Psoas muscle (tissue), 8 donors: ENCODE measurements around the gene TCERG1L. TPM values are rescaled to one million over a fixed set of nuclear protein-coding genes. Genes with fewer than 3 reads are reported as not detected.

Experiments
- ATAC-seq, 4 donors: fragments of 200-7000 bp; cut with Tn5 transposase; one replicate each; pipeline ENCODE4 v1.9.1; 2020; ENCODE audit warnings: moderate library complexity in 3 of 4, mild to moderate bottlenecking in 2 of 4
- DNase-seq, 2 donors: peaks; one replicate each; pipeline ENCODE4 v3.0.0-alpha.2; 2020
- H3K27ac ChIP-seq: fragments of 200-600 bp; one replicate; pipeline ENCODE4 v1.8.0; 2022
- H3K27me3 ChIP-seq, 3 donors: fragments of 200-600 bp in 1 of 3; one replicate each; pipeline versions ENCODE4 v1.6.1 to v1.8.0; 2013 to 2022; ENCODE audit warnings: low read length in 2 of 3, mild to moderate bottlenecking in 2 of 3, moderate library complexity in 1 of 3; ENCODE audit not compliant: insufficient read depth in 3 of 3
- H3K36me3 ChIP-seq, 2 donors: fragments of 200-600 bp in 1 of 2; one replicate each; pipeline versions ENCODE4 v1.6.1 to v1.8.0; 2013 to 2022; ENCODE audit warnings: low read depth in 1 of 2, mild to moderate bottlenecking in 1 of 2, moderate library complexity in 1 of 2; ENCODE audit not compliant: insufficient read depth in 1 of 2
- H3K4me1 ChIP-seq: fragments of 200-600 bp; one replicate; pipeline ENCODE4 v1.8.0; 2022
- H3K4me3 ChIP-seq: fragments of 200-600 bp; one replicate; pipeline ENCODE4 v1.8.0; 2022; ENCODE audit warnings: mild to moderate bottlenecking
- H3K9me3 ChIP-seq: fragments of 200-600 bp; one replicate; pipeline ENCODE4 v1.8.0; 2022
- WGBS, 3 donors: extraction: QIAGEN DNeasy Blood & Tissue Kit; methylation state at CpG; one replicate each; pipeline versions ENCODE4 v1.1.6 to v1.1.7; 2013; 5-methylcytosine and 5-hydroxymethylcytosine counted together
- intact Hi-C, 2 donors: fragments of 100-400 bp; cut with DNase I; formaldehyde crosslinking; loops; one replicate each; pipeline versions ENCODE4 v1.11.0 to v1.14.2; 2022
- polyA plus RNA-seq, 3 donors: library from polyadenylated mRNA; stranded (reverse); fragments of 200-250 nt; gene quantifications; one replicate each; pipeline ENCODE4 v1.2.3, GENCODE V29; 2013
- total RNA-seq, 4 donors: library from RNA; stranded (reverse); fragmentation: NEBNext Ultra II Directional in 2 of 4; extraction: Animal tissue kit (Norgen Biotek cat#: 25700) in 2 of 4; gene quantifications; one replicate each; pipeline versions ENCODE4 v1.2.1 to v1.2.4, GENCODE V29; 2021 to 2023
- TF ChIP-seq, protein P1 (sequence below): fragments of 200-600 bp; IDR thresholded peaks from one replicate; pipeline ENCODE4 v1.8.0; 2022; ENCODE audit warnings: antibody characterized with exemption
- donor health status: healthy with polysubstance abuse.
- donor health status: DM: no; HTN: no; CAD: no; lungs with moderate emphysema.
- donor health status: Bipolar disorder and iron deficiency.
- donor health status: healthy.
- donor health status: DM: yes; HTN: yes; CAD: no.
- donor health status: DM: no; HTN: no; CAD: no.
- donor health status: DM: no; HTN: no; CAD: no.
- donor health status: DM: yes; HTN: yes; CAD: no.

The TCERG1L gene
- total and polyA plus RNA-seq, 7 donors: 0.01 TPM; not detected in 6

- no peak for ATAC-seq
- Histone ChIP-seq H3K4me1 (no peaks in the 10 kb centered on the region), H3K36me3 (no peaks in the 10 kb centered on the region), H3K27me3 (peaks cover 0 to 28% (median 9%) of the 10 kb centered on the region in 3 donors), H3K4me3 (no peak overlapping the region), H3K9me3 (no peaks in the 10 kb centered on the region), H3K27ac (no peak overlapping the region)
- intact Hi-C loops: no loop called here
- 68 to 88% (median 83%) methylated on average over 3 of the region's 3 CpGs for WGBS, 3 donors
- TF ChIP-seq, protein P1, sequence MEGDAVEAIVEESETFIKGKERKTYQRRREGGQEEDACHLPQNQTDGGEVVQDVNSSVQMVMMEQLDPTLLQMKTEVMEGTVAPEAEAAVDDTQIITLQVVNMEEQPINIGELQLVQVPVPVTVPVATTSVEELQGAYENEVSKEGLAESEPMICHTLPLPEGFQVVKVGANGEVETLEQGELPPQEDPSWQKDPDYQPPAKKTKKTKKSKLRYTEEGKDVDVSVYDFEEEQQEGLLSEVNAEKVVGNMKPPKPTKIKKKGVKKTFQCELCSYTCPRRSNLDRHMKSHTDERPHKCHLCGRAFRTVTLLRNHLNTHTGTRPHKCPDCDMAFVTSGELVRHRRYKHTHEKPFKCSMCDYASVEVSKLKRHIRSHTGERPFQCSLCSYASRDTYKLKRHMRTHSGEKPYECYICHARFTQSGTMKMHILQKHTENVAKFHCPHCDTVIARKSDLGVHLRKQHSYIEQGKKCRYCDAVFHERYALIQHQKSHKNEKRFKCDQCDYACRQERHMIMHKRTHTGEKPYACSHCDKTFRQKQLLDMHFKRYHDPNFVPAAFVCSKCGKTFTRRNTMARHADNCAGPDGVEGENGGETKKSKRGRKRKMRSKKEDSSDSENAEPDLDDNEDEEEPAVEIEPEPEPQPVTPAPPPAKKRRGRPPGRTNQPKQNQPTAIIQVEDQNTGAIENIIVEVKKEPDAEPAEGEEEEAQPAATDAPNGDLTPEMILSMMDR: no peak
- no peak for DNase-seq
These were observed 162.4 kb downstream of the TCERG1L start for GRCh38 chr10:131149111-131149510.

- Histone ChIP-seq H3K4me1 (no peaks in the 10 kb centered on the region), H3K4me3 (no peak overlapping the region), H3K27ac (no peak overlapping the region), H3K9me3 (no peaks in the 10 kb centered on the region), H3K27me3 (peaks cover 0 to 32% (median 9%) of the 10 kb centered on the region in 3 donors), H3K36me3 (no peaks in the 10 kb centered on the region)
- 87 to 92% (median 89%) methylated on average over 3 of the region's 3 CpGs for WGBS, 3 donors
- intact Hi-C loops: no loop called here
- no peak for DNase-seq
- ATAC-seq: no peak
- TF ChIP-seq, protein P1: no peak
These were observed 163.3 kb downstream of the TCERG1L start for GRCh38 chr10:131148270-131148669.

- intact Hi-C loops: no loop called here
These were observed 164.1 kb downstream of the TCERG1L start for GRCh38 chr10:131147301-131147975.

DNA sequence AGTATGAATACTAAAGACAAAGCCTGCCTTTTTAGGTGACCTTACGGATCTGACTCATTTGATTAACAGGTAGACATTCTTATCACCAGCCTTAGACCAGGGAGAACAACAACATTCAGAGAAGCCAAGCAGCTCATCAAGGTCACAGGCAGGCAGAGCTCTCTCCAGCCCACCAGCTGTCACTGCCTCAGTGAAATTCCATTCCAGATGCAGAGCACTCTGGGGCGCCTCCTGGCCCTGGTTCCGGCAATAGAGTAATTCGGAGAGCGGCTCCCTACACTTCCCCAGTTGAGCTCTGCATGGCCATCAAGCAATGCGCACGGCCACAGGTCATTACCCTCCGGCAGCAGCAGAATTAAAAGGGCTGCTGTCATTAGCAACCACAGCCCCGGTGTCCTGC, 164.7 kb downstream of the TCERG1L start:
- TF ChIP-seq, protein P1: no peak
- Histone ChIP-seq H3K4me1 (no peaks in the 10 kb centered on the region), H3K27me3 (peaks cover 0 to 34% (median 8%) of the 10 kb centered on the region in 3 donors), H3K27ac (no peak overlapping the region), H3K36me3 (no peaks in the 10 kb centered on the region), H3K9me3 (no peaks in the 10 kb centered on the region), H3K4me3 (no peak overlapping the region)
- intact Hi-C loops: no loop called here
- ATAC-seq (no peak), DNase-seq (no peak)
- WGBS, 3 donors: 38 to 42% (median 41%) methylated on average over 9 of the region's 9 CpGs

More at GRCh38 chr10:131147301-131147975, 164.1 kb downstream of the TCERG1L start:
- Histone ChIP-seq H3K36me3 (no peaks in the 10 kb centered on the region), H3K4me3 (no peak overlapping the region), H3K9me3 (no peaks in the 10 kb centered on the region), H3K27me3 (peaks cover 0 to 32% (median 8%) of the 10 kb centered on the region in 3 donors), H3K27ac (no peak overlapping the region), H3K4me1 (no peaks in the 10 kb centered on the region)
- ATAC-seq (no peak), DNase-seq (no peak)
- TF ChIP-seq, protein P1: no peak
- WGBS, 3 donors: 79 to 82% (median 82%) methylated on average over 27 of the region's 27 CpGs

GRCh38 chr10:131145756-131146155, 165.8 kb downstream of the TCERG1L start:
- H3K27ac ChIP-seq: no peak overlapping the region
- TF ChIP-seq, protein P1: no peak
- 18 to 30% (median 19%) methylated on average over 6 of the region's 6 CpGs for WGBS, 3 donors
- intact Hi-C loops: no loop called here
- H3K4me1 ChIP-seq: no peaks in the 10 kb centered on the region
- H3K4me3 ChIP-seq: no peak overlapping the region
- DNase-seq (no peak), ATAC-seq (no peak)
- no peaks in the 10 kb centered on the region for H3K9me3 ChIP-seq
- H3K36me3 ChIP-seq: no peaks in the 10 kb centered on the region
- peaks cover 0 to 36% (median 8%) of the 10 kb centered on the region in 3 donors for H3K27me3 ChIP-seq
